ENCODE data around the gene ETV7.

DNA sequence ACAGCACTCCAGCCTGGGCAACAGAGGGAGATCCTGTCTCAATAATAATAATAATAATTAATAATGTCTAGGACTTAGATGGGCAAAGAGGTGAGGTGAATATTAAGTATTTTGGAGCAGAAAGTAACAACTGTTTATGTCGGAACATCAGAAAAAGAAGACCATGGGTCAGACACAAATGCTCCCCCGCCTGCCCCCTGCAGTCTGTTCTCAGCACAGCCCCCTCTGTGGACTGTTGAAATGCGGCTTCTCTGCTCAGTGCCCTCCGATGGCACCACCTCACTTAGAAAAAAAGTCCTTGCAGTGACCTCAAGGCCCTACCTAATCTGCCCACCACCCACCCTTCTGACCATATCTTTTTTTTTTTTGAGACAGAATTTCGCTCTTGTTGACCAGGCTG, 5.2 kb upstream of the ETV7 start:
- TF ChIP-seq, protein P1, sequence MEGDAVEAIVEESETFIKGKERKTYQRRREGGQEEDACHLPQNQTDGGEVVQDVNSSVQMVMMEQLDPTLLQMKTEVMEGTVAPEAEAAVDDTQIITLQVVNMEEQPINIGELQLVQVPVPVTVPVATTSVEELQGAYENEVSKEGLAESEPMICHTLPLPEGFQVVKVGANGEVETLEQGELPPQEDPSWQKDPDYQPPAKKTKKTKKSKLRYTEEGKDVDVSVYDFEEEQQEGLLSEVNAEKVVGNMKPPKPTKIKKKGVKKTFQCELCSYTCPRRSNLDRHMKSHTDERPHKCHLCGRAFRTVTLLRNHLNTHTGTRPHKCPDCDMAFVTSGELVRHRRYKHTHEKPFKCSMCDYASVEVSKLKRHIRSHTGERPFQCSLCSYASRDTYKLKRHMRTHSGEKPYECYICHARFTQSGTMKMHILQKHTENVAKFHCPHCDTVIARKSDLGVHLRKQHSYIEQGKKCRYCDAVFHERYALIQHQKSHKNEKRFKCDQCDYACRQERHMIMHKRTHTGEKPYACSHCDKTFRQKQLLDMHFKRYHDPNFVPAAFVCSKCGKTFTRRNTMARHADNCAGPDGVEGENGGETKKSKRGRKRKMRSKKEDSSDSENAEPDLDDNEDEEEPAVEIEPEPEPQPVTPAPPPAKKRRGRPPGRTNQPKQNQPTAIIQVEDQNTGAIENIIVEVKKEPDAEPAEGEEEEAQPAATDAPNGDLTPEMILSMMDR (IDR thresholded peaks at IDR 0.05) = no peak
- TF ChIP-seq POLR2A (IDR thresholded peaks at IDR 0.05) (no peak), EP300 (IDR thresholded peaks at IDR 0.05) (no peak)

Measured in ovary (tissue), 3 donors.